NCI-H524 treated with DMSO at 0.1 percent for 48 hours (cell line): ENCODE measurements around the gene KMT2D.

Experiments used
- DNase-seq: peaks from one replicate; lab custom pipeline; 2025; lab: John Stamatoyannopoulos, UW

Gene KMT2D

DNA sequence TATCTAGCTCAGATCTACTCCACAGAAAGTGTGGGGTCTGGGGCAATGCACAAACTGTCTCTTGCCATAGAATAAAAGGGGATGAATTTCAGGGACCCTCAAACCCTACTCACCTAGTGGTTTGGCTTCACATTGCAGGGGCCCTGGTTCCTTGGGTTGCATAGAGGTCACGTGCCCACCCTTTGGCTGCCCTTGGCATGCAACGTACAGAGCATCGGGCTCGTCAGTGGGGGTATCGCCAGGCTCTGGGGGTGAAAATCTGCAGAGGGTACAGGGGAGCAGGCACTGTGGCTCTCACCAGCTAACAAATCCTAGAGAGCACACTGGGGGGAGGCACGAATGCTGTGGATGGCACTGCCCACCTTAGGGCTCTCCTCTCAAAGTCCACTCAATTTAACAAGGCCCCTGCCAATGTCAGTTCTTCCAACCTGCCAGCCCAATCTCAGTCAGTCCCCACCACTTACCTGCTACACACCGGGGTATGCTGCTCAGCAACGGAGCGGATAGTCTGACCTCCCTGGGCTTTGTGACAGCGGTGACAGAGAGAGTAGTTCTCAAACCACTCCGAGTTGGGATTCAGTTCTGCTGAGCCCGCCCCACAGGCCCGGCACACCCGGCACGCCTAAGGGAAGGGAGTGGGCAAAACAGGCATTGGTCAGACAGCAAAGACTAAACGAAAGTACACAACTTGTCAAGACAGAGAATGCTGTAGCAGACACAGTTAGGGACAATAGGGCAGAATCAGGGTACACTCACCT is 8.0 kb downstream of the KMT2D start:
- DNase-seq: no peak

DNA sequence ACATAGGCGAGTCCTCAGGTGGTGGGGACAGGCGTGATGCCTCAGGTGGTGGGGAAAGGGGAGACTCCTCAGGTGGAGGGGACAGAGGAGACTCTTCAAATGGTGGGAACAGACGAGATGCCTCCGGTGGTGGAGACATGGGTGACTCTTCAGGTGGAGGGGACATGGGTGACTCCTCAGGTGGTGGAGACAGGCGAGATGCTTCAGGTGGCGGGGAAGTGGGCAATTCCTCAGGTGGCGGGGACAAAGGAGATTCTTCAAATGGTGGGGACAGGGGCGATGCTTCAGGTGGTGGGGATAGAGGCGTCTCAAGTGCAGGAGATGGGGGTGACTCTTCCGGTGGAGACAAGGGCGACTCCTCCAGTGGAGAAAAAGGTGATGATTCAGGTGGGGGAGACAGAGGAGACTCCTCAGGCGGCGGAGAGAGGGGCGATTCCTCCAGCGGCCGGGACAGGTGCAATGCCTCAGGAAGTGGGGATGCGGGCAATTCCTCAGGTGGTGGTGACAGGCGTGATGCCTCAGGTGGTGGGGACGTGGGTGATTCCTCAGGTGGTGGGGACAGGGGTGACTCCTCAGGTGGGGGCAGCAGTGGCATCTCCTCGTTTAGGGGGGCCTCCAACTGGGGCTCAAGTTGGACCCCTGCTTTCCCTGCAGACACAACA is 8.7 kb downstream of the KMT2D start:
- DNase-seq: no peak

DNA sequence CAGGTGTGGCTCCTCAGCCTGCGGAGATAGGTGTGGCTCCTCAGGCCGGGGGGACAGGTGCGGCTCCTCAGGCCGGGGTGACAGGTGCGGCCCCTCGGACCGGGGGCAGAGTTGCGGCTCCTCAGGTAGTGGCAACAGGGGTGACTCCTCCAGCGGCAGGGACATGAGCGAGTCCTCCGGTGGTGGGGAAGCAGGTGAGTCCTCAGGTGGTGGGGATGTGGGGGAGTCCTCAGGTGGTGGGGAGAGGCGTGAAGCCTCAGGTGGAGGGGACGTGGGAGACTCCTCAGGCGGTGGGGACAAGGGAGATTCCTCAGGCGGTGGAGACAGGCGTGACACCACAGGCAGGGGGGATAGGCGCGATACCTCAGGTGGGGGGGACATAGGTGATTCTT is 9.2 kb downstream of the KMT2D start:
- no peak for DNase-seq

DNA sequence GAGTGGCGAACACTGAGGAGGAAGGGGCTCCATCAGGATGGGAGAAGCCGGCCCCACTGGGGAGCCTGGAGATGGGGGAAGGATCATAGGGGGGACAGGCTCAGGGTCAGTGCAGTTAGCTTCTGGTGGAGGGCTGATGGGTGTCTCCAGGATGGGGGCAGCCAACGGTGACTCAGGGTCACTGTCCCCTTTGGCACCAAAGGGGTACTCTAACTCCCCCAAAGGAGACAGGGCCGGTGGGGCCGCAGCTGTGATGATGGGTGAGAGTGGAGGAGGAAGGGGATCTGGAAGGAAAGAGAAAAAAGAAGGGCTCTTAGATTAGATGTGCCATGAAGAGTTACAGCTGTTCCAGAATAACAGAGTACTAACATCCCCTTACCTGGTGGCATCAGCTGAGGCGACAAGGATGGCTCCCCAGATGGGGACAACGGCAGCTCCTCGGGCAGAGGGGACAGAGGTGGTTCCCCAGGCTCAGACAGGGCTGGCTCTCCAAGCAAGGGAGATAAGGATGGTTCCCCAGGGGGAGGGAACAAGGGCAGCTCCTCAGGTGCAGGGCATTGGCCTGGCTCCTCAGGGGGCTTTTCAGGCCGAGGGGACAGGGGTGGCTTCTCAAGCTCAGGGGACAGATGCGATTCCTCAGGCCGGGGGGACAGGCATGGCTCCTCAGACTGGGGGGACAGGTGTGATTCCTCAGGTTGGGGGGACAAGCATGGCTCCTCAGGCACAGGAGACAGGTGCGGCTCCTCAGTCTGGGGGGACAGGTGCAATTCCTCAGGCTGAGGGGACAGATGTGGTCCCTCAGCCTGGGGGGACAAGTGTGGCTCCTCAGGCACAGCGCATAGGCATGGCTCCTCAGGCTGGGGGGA is 9.9 kb downstream of the KMT2D start:
- no peak for DNase-seq

DNA sequence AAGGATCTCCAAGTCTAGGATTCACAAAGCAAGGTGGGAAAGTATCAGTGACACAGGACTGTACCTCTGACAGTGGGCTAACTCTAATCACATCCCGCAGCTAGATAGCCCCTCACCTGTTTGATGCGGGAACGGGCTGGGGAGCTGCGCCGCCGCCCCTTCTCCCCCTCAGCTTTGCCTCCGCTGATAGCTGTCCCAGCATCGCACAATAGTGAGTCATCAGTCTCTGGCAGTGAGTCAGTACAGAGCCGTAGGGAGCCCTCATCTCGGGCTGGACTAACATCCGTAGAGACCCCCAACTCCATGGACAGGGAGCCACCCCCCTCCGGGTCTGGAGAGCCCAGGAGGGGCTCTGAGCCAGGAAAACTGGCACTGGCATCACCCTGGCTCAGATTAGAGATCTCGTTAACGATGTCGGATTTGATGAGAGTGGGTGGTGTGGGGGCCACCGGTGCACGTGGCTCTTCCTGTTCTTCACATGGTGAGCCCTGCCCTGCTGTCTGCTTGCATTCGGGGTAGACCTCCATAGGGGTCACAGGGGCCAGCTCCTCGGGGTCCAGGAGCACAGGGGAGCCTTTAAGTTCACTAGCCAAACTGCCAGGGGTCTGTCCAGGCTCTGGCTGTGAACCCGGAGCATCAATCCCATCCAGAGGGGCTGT is 10.9 kb downstream of the KMT2D start:
- no peak for DNase-seq

DNA sequence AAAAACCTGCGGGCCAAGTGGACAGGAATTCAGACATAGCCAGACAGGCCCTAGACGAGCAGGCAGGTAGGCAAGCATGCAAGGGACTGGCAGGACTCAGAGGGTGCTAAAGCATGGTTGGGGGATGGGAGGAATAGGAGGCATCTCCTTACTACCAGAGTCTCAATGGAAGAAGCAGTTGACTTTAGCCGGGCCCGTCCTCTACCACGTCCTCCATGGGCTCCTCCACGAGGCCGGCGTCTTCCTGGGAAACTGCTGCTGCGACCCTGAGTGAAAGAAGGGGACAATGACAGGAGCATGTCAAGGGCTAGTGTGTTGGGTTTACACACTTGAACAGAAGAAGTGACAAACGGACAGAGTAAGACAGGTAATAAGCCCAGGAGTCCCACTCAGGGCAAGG is 11.6 kb downstream of the KMT2D start:
- no peak for DNase-seq

DNA sequence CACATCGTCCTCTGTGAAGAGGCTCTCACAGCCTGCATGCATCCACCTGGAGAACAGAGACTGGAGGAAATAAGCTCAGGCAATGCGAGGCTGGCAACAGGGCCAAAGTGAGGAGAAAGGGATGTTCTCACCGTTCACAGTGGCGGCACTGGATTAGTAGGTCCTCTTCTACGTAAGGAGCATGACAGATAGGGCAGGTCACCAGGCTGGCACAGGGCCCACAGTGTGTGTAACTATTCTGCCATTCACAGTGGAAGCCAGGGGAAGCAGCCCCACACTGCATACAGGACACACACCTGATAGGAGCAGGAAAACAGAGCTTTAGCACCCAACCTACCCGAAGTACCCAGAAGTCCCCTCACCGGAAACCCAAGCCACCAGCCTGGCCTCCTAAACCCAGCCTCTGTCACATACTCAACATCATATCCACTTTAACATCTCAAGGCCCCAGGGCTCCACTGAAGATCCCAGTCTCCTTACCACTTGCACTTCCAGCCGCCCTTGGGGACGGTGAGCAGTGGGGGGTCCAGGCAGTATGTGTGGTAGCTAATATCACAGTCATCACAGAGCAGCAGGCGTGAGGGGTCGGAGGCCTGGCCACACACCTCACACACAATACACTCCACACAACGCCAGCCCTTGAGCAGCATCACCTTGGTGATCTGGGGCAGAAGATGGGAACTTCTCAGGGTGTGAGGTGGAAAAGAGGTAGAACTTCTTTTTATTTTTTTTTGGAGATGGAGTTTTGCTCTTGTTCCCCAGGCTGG is 14.3 kb downstream of the KMT2D start:
- no peak for DNase-seq

DNA sequence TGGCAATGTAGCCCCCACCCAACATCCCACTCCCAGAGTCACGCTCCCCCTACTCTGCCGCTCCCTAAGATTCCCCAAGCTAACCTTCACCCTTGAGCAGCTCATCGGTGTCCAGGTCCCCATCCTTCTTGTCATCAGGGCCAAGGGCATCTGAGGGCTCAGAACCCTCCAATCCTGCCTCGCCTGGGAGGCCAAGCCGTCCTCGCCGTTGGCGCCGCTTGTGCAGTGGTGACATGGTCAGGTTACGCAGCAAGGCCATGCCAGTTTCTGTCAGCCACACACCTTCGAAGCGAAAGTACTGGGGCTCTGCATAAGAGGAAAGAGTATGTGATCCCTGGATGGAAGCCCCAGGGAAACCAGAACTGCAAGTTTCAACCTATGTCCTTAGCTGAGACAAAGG is 15.9 kb downstream of the KMT2D start:
- DNase-seq: no peak

DNA sequence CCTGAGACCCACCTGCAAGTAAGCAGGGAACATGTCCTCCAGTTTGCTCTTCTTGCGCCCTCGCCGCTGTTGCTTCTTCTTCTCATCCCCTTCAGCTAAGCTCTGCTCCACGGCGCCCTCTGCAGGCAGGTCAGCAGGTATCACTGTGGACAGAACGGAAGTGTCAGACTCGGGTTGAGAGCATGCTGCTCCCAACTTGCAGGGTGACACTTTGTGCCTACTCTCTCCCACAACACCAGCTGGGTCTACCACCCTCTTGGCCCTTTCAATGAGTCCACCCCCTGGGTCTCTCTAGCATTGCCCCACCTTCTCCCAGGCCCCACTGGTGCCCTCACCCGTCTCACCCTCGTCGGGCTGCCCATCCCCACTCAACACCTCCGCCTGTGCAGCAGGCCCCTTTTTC is 16.7 kb downstream of the KMT2D start:
- DNase-seq: no peak

DNA sequence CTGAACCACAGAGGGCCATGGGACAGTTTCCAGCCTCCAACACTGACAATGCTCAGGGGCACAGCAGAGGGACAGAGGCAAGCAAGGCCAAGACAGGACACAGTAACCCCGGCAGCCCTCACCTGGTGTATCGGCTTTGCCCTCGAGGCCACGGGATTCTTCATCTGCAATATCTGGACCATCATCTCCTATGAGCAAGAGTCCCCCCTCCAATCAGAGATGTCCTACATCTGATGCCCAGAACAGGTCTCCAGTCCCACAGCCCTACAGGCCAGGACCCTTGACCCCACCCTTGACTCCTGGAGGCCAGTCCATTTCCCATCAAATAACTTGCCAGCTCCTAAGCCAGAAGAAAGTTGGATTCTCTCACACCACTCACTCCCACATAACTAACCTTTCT is 17.4 kb downstream of the KMT2D start:
- DNase-seq: no peak

DNA sequence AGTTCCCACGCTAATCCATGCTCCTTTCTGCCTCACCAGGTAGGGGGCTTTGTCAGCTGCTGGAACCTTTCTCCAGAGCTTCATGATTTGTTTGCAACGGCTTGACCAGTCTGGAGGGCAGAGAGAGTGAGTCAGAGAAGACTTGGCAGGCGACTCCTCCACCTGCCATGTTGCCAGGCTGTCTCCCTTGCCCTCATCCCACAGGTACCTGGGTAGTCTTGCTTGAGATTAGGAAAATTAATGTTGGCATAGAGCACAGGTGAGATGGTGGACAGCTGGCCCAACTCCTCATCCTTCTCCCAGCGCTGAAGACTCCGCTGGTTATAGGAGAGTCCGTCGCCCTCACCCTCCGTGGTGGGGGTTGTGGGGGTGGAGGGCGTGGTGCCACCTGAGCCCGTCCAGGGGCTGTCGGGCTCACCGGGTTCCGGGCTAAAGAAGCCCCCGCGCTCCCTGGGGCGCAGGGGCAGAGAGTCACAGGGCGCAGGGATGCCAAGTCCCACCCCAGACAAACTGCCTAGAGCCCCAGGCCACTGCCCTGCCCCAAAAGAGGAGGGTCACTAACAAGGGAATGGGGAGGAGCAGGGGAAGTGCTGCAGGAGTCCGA is 18.6 kb downstream of the KMT2D start:
- DNase-seq: no peak

DNA sequence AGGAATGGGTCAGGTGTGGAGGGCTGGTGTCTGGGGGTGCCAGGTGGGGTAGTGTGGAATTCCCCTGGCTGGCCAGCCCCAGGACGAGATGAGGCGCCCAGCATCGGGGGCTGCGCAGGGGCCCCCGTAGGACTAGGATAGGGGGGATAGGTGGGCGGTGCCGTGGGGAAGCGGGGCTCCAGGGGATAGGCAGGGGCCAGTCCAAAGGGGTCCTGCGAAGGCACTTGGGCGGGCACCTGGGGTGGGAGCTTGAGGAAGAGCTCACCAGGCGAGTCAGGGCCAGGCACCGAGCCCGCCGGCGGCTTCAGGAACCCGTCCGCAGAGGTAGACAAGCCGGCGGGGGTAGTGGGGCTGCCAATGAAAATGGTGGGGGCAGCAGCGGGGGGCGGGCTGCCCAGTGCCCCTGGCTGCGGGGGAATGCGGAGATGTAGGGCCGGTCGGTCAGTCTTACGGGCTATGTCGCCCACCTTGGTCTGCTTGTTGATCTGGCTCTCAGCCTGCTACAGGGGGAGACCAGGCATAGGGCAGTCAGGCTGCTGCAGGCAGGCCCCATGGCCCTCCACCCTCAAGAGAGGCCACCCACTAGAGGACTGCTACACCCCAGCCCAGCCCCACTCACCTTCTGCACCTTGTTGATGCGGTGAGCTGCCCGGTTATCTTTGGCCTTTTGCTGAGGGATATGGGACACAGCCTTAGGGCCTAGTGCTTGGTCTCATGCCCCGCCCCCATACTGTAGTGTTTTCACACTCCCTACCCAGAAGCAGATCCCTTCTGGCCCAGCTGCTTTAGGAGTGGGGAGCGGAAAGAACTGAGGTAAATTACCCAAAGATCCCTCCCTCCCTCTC is 19.3 kb downstream of the KMT2D start:
- no peak for DNase-seq

DNA sequence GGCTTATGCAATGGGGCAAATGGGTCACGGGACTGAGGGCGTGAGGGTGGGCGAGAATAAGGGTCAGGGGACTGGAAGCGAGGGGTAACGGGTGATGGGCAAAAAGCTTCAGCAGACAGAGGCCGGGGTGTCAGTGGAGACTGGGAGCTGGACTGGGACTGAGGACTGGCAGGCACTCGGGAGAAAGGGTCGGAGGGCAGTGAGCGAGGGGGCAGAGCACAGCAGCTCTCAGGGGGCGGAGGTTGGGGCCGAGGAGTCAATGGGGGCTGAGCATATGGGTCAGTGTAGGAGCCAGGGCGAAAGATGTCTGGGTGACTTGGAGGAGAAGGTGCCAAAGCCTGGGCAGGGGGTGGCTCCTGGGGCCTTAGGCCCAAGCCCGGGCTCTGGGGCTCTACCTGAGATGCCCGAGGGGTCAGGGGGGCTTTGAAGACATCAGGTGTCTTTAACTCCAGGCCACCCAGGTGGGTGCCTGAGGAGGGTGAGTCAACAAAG is 20.2 kb downstream of the KMT2D start:
- no peak for DNase-seq

DNA sequence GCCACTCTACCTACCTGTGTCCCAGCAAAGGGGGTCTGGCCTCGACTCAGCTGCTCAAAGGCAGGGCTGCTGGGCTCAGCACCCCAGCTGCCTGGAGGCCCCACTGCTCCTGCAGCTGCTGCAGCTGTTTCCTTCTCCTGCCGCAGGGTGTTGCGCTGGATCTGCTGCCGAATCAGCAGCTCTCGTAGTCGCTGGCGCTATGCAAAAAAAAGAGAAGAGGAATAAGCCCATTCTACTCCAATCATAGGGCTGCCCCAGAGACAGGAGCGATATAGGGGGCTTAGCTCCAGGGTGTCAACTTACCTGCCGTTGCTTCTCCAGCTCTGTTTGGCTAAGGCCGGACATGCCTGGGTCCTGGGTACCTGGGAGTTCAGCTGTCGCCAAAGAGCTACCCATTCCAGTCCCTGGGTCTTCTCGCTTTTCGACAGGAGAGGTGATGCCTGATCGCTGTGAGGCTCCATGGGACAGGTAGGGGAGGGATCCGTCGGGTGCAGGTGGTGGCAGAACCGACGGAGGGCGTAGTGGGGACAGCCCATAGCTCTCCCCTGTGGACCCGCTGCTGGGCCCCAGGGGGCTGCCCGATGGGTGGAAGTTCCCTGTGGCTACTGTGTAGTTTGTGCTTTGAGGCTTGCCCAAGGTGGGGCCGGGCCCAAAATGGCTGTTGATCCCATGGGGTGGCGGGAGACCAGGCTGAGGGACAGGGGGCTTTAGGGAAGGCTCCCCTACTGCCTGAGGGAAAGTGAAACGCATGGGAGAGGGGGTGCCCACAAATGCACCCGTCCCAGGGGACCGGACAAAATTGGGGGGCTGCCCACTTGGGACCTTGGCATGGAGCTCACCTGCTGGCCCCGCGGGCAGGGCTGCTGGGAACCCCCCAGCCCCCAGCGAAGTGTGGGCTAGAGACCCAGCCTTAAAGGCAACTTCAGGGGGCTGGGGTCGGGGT is 20.9 kb downstream of the KMT2D start:
- no peak for DNase-seq

DNA sequence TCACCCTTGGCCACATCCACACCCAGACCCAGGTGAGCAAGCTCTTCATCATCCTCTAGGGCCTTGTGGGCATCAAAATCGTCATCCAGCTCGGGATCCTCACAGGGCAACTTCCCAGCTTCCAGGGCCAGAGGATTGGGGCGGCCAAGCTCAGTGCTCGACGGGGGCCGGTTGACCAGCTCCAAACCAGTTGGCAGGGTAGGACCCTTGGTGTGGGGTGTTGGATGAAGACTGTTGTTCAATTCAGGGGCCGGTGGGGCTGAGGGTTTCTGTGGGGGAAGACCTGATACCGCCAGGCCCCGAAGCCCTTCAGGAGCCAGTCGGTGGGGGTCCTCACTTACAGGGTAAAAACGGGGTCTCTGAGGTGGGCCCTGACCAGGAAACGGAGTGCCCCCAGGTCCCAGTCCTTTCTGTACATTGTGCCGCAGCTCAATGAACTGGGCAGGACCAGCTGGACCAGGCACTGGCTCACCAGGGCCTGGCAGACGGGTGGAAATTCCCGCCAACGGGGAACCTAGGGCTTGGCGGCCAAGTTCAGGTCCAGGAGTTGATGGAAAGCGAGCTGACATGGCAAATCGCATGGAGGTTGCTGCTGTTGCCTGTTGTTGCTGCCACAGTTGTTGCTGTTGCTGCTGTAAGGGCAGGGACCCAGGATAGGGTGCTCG is 22.2 kb downstream of the KMT2D start:
- no peak for DNase-seq

DNA sequence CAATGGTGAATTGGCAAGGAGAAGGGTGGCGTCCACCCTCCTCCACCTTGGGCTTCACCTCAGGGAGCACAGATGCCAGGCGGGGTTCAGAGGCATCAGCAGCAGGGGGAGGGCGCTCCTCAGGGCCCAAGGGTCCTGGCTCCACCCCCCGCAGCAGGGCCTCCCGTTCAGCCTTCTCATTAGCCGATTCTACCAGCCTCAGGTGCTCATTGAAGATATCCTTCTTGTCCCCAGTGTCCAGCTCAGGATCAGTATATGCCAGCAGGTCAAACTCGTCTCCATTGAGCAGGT is 22.7 kb downstream of the KMT2D start:
- no peak for DNase-seq

DNA sequence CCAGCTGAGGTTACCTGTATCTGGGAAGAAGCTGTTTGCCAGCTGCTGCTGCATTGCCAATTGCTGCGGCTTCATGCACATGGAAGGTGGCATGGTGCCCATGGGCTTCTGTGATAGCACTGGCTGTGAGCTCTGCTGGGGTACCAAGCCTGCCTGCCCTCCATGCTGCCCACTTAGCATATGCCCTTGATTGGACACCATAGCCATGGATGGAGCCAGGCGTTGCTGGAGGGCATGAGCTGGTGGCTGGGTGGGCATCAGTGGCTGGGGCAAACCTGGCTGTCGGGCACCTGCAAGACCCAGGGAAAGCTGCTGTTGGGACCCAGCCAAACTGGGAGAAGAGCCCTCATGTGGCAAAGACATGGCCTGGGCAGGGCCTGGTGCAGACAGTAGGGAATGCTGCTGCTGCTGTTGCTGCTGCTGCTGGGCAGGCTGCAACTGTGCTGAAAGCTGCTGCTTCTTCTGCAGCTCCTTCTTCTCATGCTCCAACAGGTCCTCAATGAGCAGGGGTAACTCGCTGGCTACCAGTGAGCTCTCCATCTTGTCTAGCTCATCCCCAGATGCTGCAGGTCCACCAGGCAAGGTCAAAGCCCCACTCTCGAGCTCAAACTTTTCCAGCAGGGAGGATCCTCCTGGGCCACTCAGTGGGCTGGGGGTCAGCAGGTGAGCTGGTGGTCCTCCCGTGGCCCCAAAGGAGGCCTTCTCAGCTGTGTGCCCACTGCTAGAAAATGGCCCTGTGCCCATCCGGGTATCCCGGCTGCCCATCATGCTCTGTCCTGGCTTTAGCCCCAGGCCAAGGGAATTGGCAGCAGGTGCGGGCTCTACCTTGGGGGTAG is 23.3 kb downstream of the KMT2D start:
- no peak for DNase-seq

DNA sequence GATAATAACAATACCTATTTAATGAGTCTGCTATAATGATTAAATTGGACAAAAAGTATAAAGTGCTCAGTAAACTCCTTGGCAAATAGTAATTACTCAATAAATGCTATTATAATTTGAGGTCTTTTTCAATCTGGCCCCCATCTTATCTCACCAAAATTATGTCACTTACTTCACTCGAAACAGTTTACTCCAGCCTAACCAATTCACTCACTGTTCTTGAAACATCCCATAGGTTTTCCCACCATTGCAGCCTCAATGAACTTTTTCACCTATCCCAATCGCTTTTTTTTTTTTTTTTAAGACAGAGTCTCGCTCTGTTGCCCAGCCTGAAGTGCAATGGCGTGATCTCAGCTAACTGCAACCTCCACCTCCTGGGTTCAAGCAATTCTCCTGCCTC is 24.6 kb downstream of the KMT2D start:
- DNase-seq: no peak
